ENCODE data around the gene DYNLT4. TPM values are rescaled to one million over a fixed set of nuclear protein-coding genes. Genes with fewer than 3 reads are reported as not detected.
"Not testable (repeated sequence)": the region's sequence is repeated elsewhere in the genome, so short reads cannot be mapped to it uniquely, and the experiment has no call there.

DYNLT4 gene
- total RNA-seq, 2 donors from 2014 or later = 1.5 TPM; not detected in 1

DNA sequence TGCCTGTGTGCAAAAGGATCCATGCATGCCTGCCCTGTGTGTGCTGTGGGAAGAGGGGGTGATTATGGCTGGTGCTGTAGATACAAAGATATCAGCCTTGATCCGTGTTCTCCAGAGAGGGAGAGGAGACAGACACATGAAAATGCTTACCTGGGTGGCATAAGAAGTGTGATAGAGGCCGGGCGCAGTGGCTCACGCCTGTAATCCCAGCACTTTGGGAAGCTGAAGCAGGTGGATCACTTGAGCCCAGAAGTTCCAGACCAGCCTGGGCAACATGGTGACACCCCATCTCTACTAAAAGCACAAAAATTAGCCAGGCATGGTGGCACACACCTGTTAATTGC is 3.6 kb upstream of the DYNLT4 start:
- peaks cover 8 to 20% of the 10 kb centered on the region in 2 donors for H3K36me3 Mint-ChIP-seq (ENCODE audit: insufficient read depth in 2 of 2)
- H3K4me1 Mint-ChIP-seq (ENCODE audit: low read depth) = peaks cover 82% of the 10 kb centered on the region
- peak overlapping the region; percentile 79 for H3K27ac Mint-ChIP-seq
- peak overlapping the region; percentile 84 to 99 for H3K4me3 Mint-ChIP-seq
- not testable (repeated sequence) for DNase-seq; H3K9me3 Mint-ChIP-seq; ATAC-seq (replicated peaks in 1 of 2); H3K27me3 Mint-ChIP-seq (ENCODE audit: low read depth)

DNA sequence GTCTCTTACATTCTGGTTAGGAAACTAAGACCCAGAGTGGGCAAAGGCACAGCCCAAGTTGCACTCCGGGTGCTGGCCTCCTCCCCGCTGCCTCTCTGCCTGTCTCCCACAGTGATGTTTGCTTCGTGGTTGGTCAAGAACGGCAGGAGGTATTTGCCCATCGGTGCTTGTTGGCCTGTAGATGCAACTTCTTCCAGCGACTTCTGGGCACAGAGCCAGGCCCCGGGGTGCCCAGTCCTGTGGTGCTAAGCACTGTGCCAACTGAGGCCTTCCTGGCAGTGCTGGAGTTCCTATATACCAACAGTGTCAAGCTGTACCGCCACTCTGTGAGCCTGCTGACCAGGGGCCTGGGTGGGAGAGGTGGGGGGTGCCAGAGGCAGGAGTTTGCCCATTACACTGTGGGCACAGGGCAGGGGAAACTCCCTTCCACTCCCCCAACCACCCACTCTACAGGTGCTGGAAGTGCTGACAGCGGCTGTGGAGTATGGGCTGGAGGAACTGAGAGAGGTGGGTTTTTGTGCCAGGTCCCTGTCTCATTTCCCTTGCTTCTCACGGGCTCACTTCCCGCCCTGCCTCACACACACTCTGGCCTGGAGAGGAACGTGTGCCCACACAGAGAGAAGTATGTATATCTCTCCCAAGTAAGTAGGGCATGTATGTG is 3.1 kb upstream of the DYNLT4 start:
- peak overlapping the region; percentile 88 for H3K27ac Mint-ChIP-seq
- no peak for ATAC-seq (replicated peaks in 1 of 2)
- peak; percentile 40 to 47 for DNase-seq
- H3K27me3 Mint-ChIP-seq (ENCODE audit: low read depth) = no peaks in the 10 kb centered on the region
- peaks cover 83% of the 10 kb centered on the region for H3K4me1 Mint-ChIP-seq (ENCODE audit: low read depth)
- no peaks in the 10 kb centered on the region for H3K9me3 Mint-ChIP-seq
- H3K4me3 Mint-ChIP-seq = peak overlapping the region; percentile 84 to 99
- H3K36me3 Mint-ChIP-seq (ENCODE audit: insufficient read depth in 2 of 2) = peaks cover 8 to 17% of the 10 kb centered on the region in 2 donors

GRCh38 chr1:44808938-44809917 is 2.1 kb upstream of the DYNLT4 start:
- peak overlapping the region; percentile 88 for H3K27ac Mint-ChIP-seq
- peak overlapping the region; percentile 84 to 99 for H3K4me3 Mint-ChIP-seq
- H3K27me3 Mint-ChIP-seq (ENCODE audit: low read depth) = no peaks in the 10 kb centered on the region
- peaks cover 6 to 20% of the 10 kb centered on the region in 2 donors for H3K36me3 Mint-ChIP-seq (ENCODE audit: insufficient read depth in 2 of 2)
- ATAC-seq (replicated peaks in 1 of 2) (peak; percentile 67 to 68), DNase-seq (peak; percentile 88 to 91)
- H3K4me1 Mint-ChIP-seq (ENCODE audit: low read depth) = peaks cover 83% of the 10 kb centered on the region
- H3K9me3 Mint-ChIP-seq = no peaks in the 10 kb centered on the region

DNA sequence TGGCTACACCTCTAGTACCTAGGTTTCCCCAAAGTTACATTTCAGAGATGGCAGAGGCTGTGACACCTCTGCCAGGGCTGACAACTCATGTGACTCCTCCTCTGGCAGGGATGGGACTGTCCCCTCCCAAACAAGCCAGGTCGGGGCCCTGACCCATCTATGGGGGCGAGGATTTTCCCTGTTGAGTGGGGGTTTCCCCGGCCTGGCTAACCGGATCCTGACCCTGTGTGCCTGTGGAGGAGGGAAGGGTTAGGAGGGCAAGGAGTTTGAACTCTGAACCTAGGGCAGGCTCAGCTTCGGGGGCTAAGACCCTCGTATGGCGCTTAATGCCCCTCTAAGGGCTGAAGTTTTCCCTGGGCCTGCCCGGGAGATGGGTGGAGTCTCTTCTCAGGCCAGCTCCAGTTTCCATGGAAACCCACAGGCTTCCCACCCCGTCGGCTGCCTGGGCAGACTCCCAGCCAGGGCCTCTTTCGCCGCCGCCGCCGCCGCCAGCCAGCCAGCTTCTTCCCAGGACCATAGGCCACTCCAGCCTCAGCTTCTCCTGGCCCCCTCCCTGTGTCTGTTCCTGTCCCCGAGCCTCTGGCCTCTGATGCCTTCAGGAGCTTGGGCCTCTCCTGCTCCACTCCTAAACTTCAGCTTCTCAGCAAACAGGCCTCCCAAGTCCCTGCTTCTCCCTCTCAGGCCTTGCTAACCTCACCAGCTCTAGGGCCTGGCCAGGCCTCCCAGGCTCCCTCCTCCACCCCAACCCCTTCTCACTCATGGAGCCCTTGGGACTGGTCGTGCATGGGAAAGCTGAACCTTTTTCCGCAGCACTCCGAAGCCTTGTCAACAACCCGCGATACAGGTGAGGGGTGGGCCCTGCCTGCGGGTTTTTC is 1.1 kb upstream of the DYNLT4 start, which contains the start of gene BTBD19:
Gene BTBD19, plus strand, starts transcription at position 461 of the 875 bp plus-strand sequence. Its CDS starts 298 bp downstream, at position 759.
- Mint-ChIP-seq H3K9me3 (no peaks in the 10 kb centered on the region), H3K27me3 (ENCODE audit: low read depth) (no peaks in the 10 kb centered on the region)

DNA sequence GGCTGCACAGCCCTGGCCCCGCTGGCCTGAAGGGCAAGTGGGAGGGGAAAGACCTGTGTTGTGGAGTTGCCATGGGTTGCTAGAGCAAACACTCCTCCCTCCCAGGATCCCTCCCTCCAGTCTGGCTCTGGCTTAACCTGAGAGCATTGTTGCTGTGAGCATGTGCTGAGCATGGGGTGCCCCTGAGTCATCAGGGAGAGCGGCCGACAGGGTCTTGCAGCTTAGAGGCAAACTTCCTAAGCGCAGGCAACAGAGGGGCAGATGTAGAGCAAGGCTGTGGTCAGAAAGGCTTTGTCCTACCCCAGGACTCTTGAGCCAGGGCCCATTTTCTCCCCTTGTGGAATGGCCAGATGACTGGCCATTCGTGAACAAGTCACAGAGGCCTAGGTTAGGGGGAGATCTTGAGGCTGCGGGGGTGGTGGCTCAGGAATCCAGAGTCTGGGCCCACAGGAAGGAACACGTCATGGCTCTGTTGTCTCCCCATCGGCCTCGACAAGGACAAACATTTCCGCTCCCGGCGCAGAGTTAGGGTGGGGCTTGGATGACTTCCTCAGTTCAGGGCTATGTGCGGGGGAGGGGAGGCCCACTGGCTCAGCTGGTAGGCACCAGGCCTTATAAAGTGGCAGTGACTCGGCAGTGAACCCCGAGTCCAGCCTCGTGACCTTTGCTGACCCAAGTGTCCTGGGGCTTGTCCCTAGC is 362 bp upstream of the DYNLT4 start:
- H3K4me1 Mint-ChIP-seq (ENCODE audit: low read depth) = peaks cover 94% of the 10 kb centered on the region

More for the DNA sequence above, 1.1 kb upstream of the DYNLT4 start, which contains the start of gene BTBD19:
- DNase-seq (peak; percentile 78 to 82), ATAC-seq (replicated peaks in 1 of 2) (peak; percentile 40 to 45)
- Mint-ChIP-seq H3K4me1 (ENCODE audit: low read depth) (peaks cover 88% of the 10 kb centered on the region), H3K36me3 (ENCODE audit: insufficient read depth in 2 of 2) (peaks cover 7 to 22% of the 10 kb centered on the region in 2 donors), H3K4me3 (peak within 1 kb of the TSS; percentile 84 to 99), H3K27ac (peak within 1 kb of the TSS; percentile 95)

DNA sequence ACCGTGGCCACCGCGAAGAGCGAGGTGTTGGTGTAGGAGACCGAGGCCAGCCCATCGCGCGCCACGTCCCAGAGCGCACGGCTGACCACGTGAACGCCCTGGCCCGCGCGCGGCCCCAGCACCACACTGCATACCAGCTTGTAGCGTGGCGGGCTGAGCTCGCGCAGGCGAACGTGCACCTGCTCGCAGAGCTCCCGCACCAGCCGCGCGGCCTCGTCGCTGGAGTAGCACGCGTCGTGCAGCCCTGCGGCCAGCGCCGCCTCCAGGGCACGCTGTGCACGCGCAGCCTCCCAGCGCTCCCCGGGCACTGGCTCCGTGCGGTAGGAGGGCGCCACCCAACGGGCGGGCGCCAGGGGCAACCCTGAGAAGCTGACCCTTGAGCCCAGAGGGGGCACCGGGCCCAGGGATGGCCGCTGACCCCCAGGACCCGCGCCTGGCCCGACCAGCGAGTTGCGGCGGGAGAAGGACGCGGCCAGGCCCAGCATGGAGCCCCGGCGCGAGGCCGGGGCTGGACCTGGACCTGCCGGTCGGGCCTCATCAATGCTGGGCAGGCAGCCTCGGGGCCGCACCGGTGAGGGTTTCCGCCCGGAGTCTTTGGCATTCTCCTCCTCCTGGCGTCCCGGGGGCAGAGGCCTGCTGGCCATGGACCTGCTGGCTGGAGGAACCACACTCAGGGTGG is 987 bp downstream of the DYNLT4 start:
- Mint-ChIP-seq H3K36me3 (ENCODE audit: insufficient read depth in 2 of 2) (peaks cover 15 to 34% of the 10 kb centered on the region in 2 donors), H3K27me3 (ENCODE audit: low read depth) (no peaks in the 10 kb centered on the region), H3K27ac (no peak overlapping the region), H3K9me3 (no peaks in the 10 kb centered on the region), H3K4me1 (ENCODE audit: low read depth) (peaks cover 90% of the 10 kb centered on the region), H3K4me3 (peak overlapping the region in 1 of 2 donors; percentile 8)
- ATAC-seq (replicated peaks in 1 of 2) (no peak), DNase-seq (no peak)

More for the DNA sequence above, 362 bp upstream of the DYNLT4 start:
- ATAC-seq (replicated peaks in 1 of 2) (peak; percentile 58 to 67), DNase-seq (peak; percentile 86 to 89)
- no peaks in the 10 kb centered on the region for H3K27me3 Mint-ChIP-seq (ENCODE audit: low read depth)
- peak overlapping the region; percentile 84 to 99 for H3K4me3 Mint-ChIP-seq
- H3K36me3 Mint-ChIP-seq (ENCODE audit: insufficient read depth in 2 of 2) = peaks cover 11 to 28% of the 10 kb centered on the region in 2 donors
- no peaks in the 10 kb centered on the region for H3K9me3 Mint-ChIP-seq
- peak overlapping the region; percentile 94 for H3K27ac Mint-ChIP-seq

DNA sequence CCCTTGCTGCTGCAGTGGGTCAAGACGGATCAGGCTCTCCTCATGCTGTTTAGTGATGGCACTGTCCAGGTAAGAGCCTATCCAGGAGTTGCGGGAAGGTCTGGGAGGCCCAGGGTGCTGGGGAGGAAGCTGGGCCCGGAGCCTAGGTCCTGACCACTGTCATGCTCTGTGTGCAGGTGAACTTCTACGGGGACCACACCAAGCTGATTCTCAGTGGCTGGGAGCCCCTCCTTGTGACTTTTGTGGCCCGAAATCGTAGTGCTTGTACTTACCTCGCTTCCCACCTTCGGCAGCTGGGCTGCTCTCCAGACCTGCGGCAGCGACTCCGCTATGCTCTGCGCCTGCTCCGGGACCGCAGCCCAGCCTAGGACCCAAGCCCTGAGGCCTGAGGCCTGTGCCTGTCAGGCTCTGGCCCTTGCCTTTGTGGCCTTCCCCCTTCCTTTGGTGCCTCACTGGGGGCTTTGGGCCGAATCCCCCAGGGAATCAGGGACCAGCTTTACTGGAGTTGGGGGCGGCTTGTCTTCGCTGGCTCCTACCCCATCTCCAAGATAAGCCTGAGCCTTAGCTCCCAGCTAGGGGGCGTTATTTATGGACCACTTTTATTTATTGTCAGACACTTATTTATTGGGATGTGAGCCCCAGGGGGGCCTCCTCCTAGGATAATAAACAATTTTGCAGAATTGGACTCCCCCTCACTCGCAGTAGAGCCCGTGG is 1.7 kb downstream of the DYNLT4 start:
- Mint-ChIP-seq H3K27ac (peak overlapping the region; percentile 69), H3K27me3 (ENCODE audit: low read depth) (no peaks in the 10 kb centered on the region), H3K9me3 (no peaks in the 10 kb centered on the region), H3K4me3 (peak overlapping the region; percentile 42 to 48), H3K36me3 (ENCODE audit: insufficient read depth in 2 of 2) (peaks cover 16 to 36% of the 10 kb centered on the region in 2 donors), H3K4me1 (ENCODE audit: low read depth) (peaks cover 83% of the 10 kb centered on the region)
- DNase-seq = no peak
- ATAC-seq (replicated peaks in 1 of 2) = no peak

GRCh38 chr1:44803312-44804095 is 3.6 kb downstream of the DYNLT4 start:
- peak overlapping the region; percentile 84 to 93 for H3K4me3 Mint-ChIP-seq

DNA sequence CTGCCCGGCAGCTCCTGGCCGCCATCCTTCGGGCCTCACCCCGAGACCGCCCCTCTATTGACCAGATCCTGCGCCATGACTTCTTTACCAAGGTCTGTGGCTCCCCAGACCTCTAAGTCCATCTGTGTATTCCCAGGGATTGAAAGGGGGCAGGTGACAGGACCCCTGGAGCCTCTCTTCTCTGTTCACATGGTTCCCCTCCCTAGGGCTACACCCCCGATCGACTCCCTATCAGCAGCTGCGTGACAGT is 4.2 kb downstream of the DYNLT4 start:
- Mint-ChIP-seq H3K9me3 (no peaks in the 10 kb centered on the region), H3K27ac (peak overlapping the region; percentile 78), H3K27me3 (ENCODE audit: low read depth) (no peaks in the 10 kb centered on the region), H3K4me3 (peak overlapping the region; percentile 84 to 93), H3K36me3 (ENCODE audit: insufficient read depth in 2 of 2) (peaks cover 16 to 35% of the 10 kb centered on the region in 2 donors), H3K4me1 (ENCODE audit: low read depth) (peaks cover 79% of the 10 kb centered on the region)
- ATAC-seq (replicated peaks in 1 of 2) = no peak
- no peak for DNase-seq

More at GRCh38 chr1:44803312-44804095, 3.6 kb downstream of the DYNLT4 start:
- Mint-ChIP-seq H3K36me3 (ENCODE audit: insufficient read depth in 2 of 2) (peaks cover 16 to 35% of the 10 kb centered on the region in 2 donors), H3K9me3 (no peaks in the 10 kb centered on the region), H3K4me1 (ENCODE audit: low read depth) (peaks cover 79% of the 10 kb centered on the region), H3K27me3 (ENCODE audit: low read depth) (no peaks in the 10 kb centered on the region), H3K27ac (peak overlapping the region; percentile 78)
- ATAC-seq (replicated peaks in 1 of 2) = no peak
- DNase-seq = no peak

GRCh38 chr1:44802306-44803061 is 4.7 kb downstream of the DYNLT4 start:
- H3K27me3 Mint-ChIP-seq (ENCODE audit: low read depth) = no peaks in the 10 kb centered on the region
- peak overlapping the region; percentile 78 for H3K27ac Mint-ChIP-seq
- peaks cover 16 to 34% of the 10 kb centered on the region in 2 donors for H3K36me3 Mint-ChIP-seq (ENCODE audit: insufficient read depth in 2 of 2)
- peaks cover 74% of the 10 kb centered on the region for H3K4me1 Mint-ChIP-seq (ENCODE audit: low read depth)
- peak overlapping the region; percentile 84 to 93 for H3K4me3 Mint-ChIP-seq
- DNase-seq (no peak), ATAC-seq (replicated peaks in 1 of 2) (no peak)
- H3K9me3 Mint-ChIP-seq = no peaks in the 10 kb centered on the region
